H1 (cell line): ENCODE results near the gene MGRN1. TPM values are rescaled to one million over a fixed set of nuclear protein-coding genes. Genes with fewer than 3 reads are reported as not detected.
A peak's percentile ranks its signal among the peaks of the same experiment; 100 is the strongest.

Source experiments
- CTCF ChIA-PET: fragments of 300-600 bp; sonication (Branson Sonifier 250); formaldehyde crosslinking; loops from one replicate; lab custom pipeline; 2021; ENCODE audit not compliant: partially characterized antibody; lab: Charles Lee
- POLR2A ChIA-PET: fragments of 300-600 bp; sonication (Branson Sonifier 250); formaldehyde crosslinking; loops from one replicate; lab custom pipeline; 2021; ENCODE audit warnings: inconsistent platforms; ENCODE audit not compliant: partially characterized antibody; lab: Charles Lee
- DNase-seq, 2 experiments: peaks; one replicate each; pipeline versions ENCODE4 v3.0.0 to v3.0.0-alpha.2; 2010 to 2022; ENCODE audit warnings: low spot score in 2 of 2, low read depth in 1 of 2, mixed read lengths in 1 of 2
- FAIRE-seq: peaks from 2 replicates; lab custom pipeline; 2011; peaks lifted over from hg19 to GRCh38; lab: Jason Lieb, UNC
- H2AFZ ChIP-seq: 2 replicates; pipeline ENCODE4 v1.8.1; 2012; ENCODE audit warnings: low read length, inconsistent platforms
- H2AK5ac ChIP-seq: 2 replicates; pipeline ENCODE4 v1.6.1; 2013; ENCODE audit warnings: low read depth, low read length
- H2BK120ac ChIP-seq: replicated peaks from 2 replicates; pipeline ENCODE3; 2013; ENCODE audit warnings: low read depth, low read length, inconsistent platforms
- H2BK12ac ChIP-seq: 2 replicates; pipeline ENCODE4 v1.6.1; 2013; ENCODE audit warnings: low read depth, low read length
- H2BK15ac ChIP-seq: 2 replicates; pipeline ENCODE4 v1.6.1; 2013; ENCODE audit warnings: low read length
- H2BK20ac ChIP-seq: 2 replicates; pipeline ENCODE4 v1.6.1; 2013; ENCODE audit warnings: low read length
- H2BK5ac ChIP-seq: 2 replicates; pipeline ENCODE4 v1.6.1; 2013; ENCODE audit warnings: low read depth, low read length
- H3K14ac ChIP-seq: 2 replicates; pipeline ENCODE4 v1.6.1; 2013; ENCODE audit warnings: inconsistent platforms; ENCODE audit not compliant: insufficient read length
- H3K18ac ChIP-seq: 2 replicates; pipeline ENCODE4 v1.6.1; 2013; ENCODE audit warnings: low read length; ENCODE audit errors: extremely low read depth
- H3K23ac ChIP-seq: 2 replicates; pipeline ENCODE4 v1.6.1; 2013; ENCODE audit warnings: inconsistent platforms; ENCODE audit not compliant: insufficient read length
- H3K23me2 ChIP-seq: 2 replicates; pipeline ENCODE4 v1.6.1; 2013; ENCODE audit warnings: low read depth, low read length
- H3K27ac ChIP-seq: 2 replicates; pipeline ENCODE4 v1.6.1; 2011; ENCODE audit warnings: low read depth, low read length, inconsistent platforms
- H3K27me3 ChIP-seq, 4 experiments: replicated peaks in 1 of 4; 1 replicate in 1 of 4; 2 replicates in 3 of 4; pipeline versions ENCODE4 v1.6.1 to v1.8.1; 2011 to 2013; ENCODE audit warnings: low read length in 3 of 4, mild to moderate bottlenecking in 3 of 4, inconsistent platforms in 2 of 4, mixed read lengths in 2 of 4, moderate library complexity in 1 of 4; ENCODE audit not compliant: control insufficient read depth in 3 of 4, insufficient read depth in 3 of 4; ENCODE audit errors: extremely low read depth in 1 of 4
- H3K36me3 ChIP-seq, 4 experiments: 2 replicates each; pipeline versions ENCODE4 v1.6.1 to v1.8.1; 2011 to 2013; ENCODE audit warnings: mild to moderate bottlenecking in 4 of 4, low read length in 3 of 4, moderate library complexity in 2 of 4, control low read depth in 1 of 4, inconsistent platforms in 1 of 4; ENCODE audit not compliant: insufficient read depth in 4 of 4, control insufficient read depth in 2 of 4
- H3K4ac ChIP-seq: replicated peaks from 2 replicates; pipeline ENCODE3; 2013; ENCODE audit warnings: low read length, low read depth, mixed read lengths, inconsistent platforms; ENCODE audit not compliant: insufficient read length
- H3K4me1 ChIP-seq, 4 experiments: replicated peaks in 1 of 4; 1 replicate in 1 of 4; 2 replicates in 3 of 4; pipeline versions ENCODE4 v1.6.1 to v1.8.1; 2011 to 2013; ENCODE audit warnings: low read length in 3 of 4, inconsistent platforms in 2 of 4, mixed read lengths in 1 of 4; ENCODE audit not compliant: insufficient read depth in 4 of 4, control insufficient read depth in 3 of 4
- H3K4me2 ChIP-seq, 2 experiments: 2 replicates each; pipeline versions ENCODE4 v1.6.1 to v1.8.1; 2011 to 2013; ENCODE audit warnings: low read depth in 2 of 2, low read length in 2 of 2, control low read depth in 1 of 2, inconsistent platforms in 1 of 2, mild to moderate bottlenecking in 1 of 2; ENCODE audit not compliant: insufficient read depth in 1 of 2
- H3K4me3 ChIP-seq, 4 experiments: fragments of 200-600, 300-600 bp in 1 of 4; sonication (generic), shearing (Covaris generic), sonication (Bioruptor Twin) in 1 of 4; 2 replicates each; pipeline versions ENCODE4 v1.5.1 to v1.8.1; 2011 to 2016; ENCODE audit warnings: low read length in 4 of 4, low read depth in 3 of 4, control low read depth in 2 of 4, inconsistent platforms in 2 of 4, mild to moderate bottlenecking in 2 of 4, mixed read lengths in 1 of 4, moderate library complexity in 1 of 4; ENCODE audit not compliant: insufficient read depth in 2 of 4; ENCODE audit errors: extremely low read depth in 1 of 4
- H3K56ac ChIP-seq: replicated peaks from 2 replicates; pipeline ENCODE3; 2013; ENCODE audit warnings: low read depth, mild to moderate bottlenecking, mixed read lengths, low read length, inconsistent platforms; ENCODE audit not compliant: insufficient read length
- H3K79me1 ChIP-seq: 2 replicates; pipeline ENCODE4 v1.6.1; 2013; ENCODE audit warnings: low read depth, low read length, control low read depth
- H3K79me2 ChIP-seq, 2 experiments: 2 replicates each; pipeline versions ENCODE4 v1.6.1 to v1.8.1; 2012 to 2013; ENCODE audit warnings: low read length in 2 of 2, mild to moderate bottlenecking in 2 of 2, inconsistent platforms in 1 of 2; ENCODE audit not compliant: insufficient read depth in 2 of 2, control insufficient read depth in 1 of 2
- H3K9ac ChIP-seq, 4 experiments: replicated peaks in 1 of 4; 1 replicate in 1 of 4; 2 replicates in 3 of 4; pipeline versions ENCODE4 v1.6.1 to v1.8.1; 2011 to 2013; ENCODE audit warnings: low read depth in 3 of 4, low read length in 3 of 4, control low read depth in 2 of 4, mild to moderate bottlenecking in 2 of 4, moderate library complexity in 2 of 4, inconsistent platforms in 1 of 4; ENCODE audit errors: extremely low read depth in 1 of 4
- H3K9me3 ChIP-seq, 2 experiments: 2 replicates each; pipeline versions ENCODE4 v1.6.1 to v1.8.1; 2012 to 2013; ENCODE audit warnings: mild to moderate bottlenecking in 2 of 2, moderate library complexity in 2 of 2, control low read depth in 1 of 2, inconsistent platforms in 1 of 2, low read depth in 1 of 2, low read length in 1 of 2, mixed read lengths in 1 of 2; ENCODE audit not compliant: insufficient read depth in 2 of 2
- H4K20me1 ChIP-seq, 2 experiments: replicated peaks in 1 of 2; 2 replicates each; pipeline versions ENCODE3 to v1.8.1; 2011 to 2013; ENCODE audit warnings: inconsistent platforms in 2 of 2, low read length in 2 of 2, mild to moderate bottlenecking in 1 of 2; ENCODE audit not compliant: insufficient read depth in 2 of 2, control insufficient read depth in 1 of 2
- H4K5ac ChIP-seq: 2 replicates; pipeline ENCODE4 v1.6.1; 2013; ENCODE audit warnings: low read length, low read depth, mixed read lengths, inconsistent platforms; ENCODE audit not compliant: insufficient read length
- H4K8ac ChIP-seq: 2 replicates; pipeline ENCODE4 v1.8.0; 2013; ENCODE audit warnings: mild to moderate bottlenecking, moderate library complexity, low read length, inconsistent platforms; ENCODE audit not compliant: insufficient read depth; ENCODE audit errors: extremely low read depth
- H4K91ac ChIP-seq: replicated peaks from 2 replicates; pipeline ENCODE3; 2013; ENCODE audit warnings: low read length, mixed read lengths, inconsistent platforms; ENCODE audit not compliant: insufficient read length
- ATF3 ChIP-seq: IDR thresholded peaks from 2 replicates; pipeline ENCODE4 v1.6.1; 2011; ENCODE audit warnings: low read depth, mild to moderate bottlenecking, low read length; ENCODE audit not compliant: insufficient read depth
- HDAC2 ChIP-seq, 2 experiments: fragments of 300-600 bp in 1 of 2; sonication (generic) in 1 of 2; IDR thresholded peaks; 2 replicates each; pipeline ENCODE4 v1.6.1; 2011 to 2012; ENCODE audit warnings: low read depth in 2 of 2, low read length in 2 of 2, mild to moderate bottlenecking in 2 of 2, moderate library complexity in 2 of 2, borderline replicate concordance in 1 of 2, inconsistent platforms in 1 of 2
- MAX ChIP-seq: IDR thresholded peaks from 2 replicates; pipeline ENCODE4 v1.6.1; 2012; ENCODE audit warnings: inconsistent platforms
- RFX5 ChIP-seq: IDR thresholded peaks from 2 replicates; pipeline ENCODE4 v1.6.1; 2011; ENCODE audit warnings: low read depth, low read length, improper control_type of control experiment, borderline replicate concordance
- SIN3A ChIP-seq, 2 experiments: IDR thresholded peaks in 1 of 2; conservative IDR thresholded peaks in 1 of 2; 2 replicates each; pipeline ENCODE4 v1.6.1; 2011 to 2012; ENCODE audit warnings: low read length in 2 of 2, improper control_type of control experiment in 1 of 2, low read depth in 1 of 2, mild to moderate bottlenecking in 1 of 2
- SIX5 ChIP-seq: IDR thresholded peaks from 2 replicates; pipeline ENCODE4 v1.6.1; 2011; ENCODE audit warnings: mild to moderate bottlenecking, low read depth, low read length
- YY1 ChIP-seq: IDR thresholded peaks from 2 replicates; pipeline ENCODE4 v1.6.1; 2011; ENCODE audit warnings: low read depth, mild to moderate bottlenecking, low read length
- WGBS, 2 experiments: shearing (Covaris generic) in 1 of 2; methylation state at CpG; one replicate each; pipeline versions ENCODE4 v1.1.6 to v1.1.7; 2013 to 2015; ENCODE audit warnings: low lambda C conversion rate in 2 of 2, mixed read lengths in 2 of 2, inconsistent platforms in 1 of 2, low coverage in 1 of 2, missing lambda C conversion rate in 1 of 2; ENCODE audit not compliant: insufficient replicate concordance in 2 of 2, insufficient coverage in 1 of 2, insufficient read length in 1 of 2; ENCODE audit errors: extremely low coverage in 1 of 2, missing lambda C conversion rate in 1 of 2; 5-methylcytosine and 5-hydroxymethylcytosine counted together
- polyA plus RNA-seq, 7 experiments: library from polyadenylated mRNA; depleted of rRNA in 3 of 7; stranded (reverse) in 5 of 7; unstranded in 2 of 7; fragments of >200 nt in 5 of 7; fragments of 200-250 nt in 2 of 7; gene quantifications; 1 replicate in 5 of 7; 2 replicates in 1 of 7; 4 replicates in 1 of 7; pipeline versions ENCODE4 v1.2.1 to v1.2.3, GENCODE V29; 2011 to 2013; ENCODE audit warnings: missing spikeins in 2 of 7, mixed read lengths in 2 of 7
- total RNA-seq: library from RNA; stranded (reverse); fragmentation: NEBNext Ultra II Directional; extraction: Animal tissue kit (Norgen Biotek cat#: 25700); gene quantifications from 2 replicates; pipeline ENCODE4 v1.2.1, GENCODE V29; 2021
- TF ChIP-seq, protein P1 (sequence below), 3 experiments: IDR thresholded peaks; 1 replicate in 2 of 3; 2 replicates in 1 of 3; pipeline versions ENCODE4 v1.5.1 to v1.6.1; 2011; ENCODE audit warnings: low read length in 3 of 3, mild to moderate bottlenecking in 3 of 3, inconsistent platforms in 2 of 3, low read depth in 1 of 3, moderate library complexity in 1 of 3; ENCODE audit not compliant: insufficient read depth in 1 of 3; ENCODE audit errors: control extremely low read depth in 1 of 3

MGRN1 gene
- total and polyA plus RNA-seq, 2 of the 8 experiments (the other 6 are each of a cell fraction or from before 2014, with no cell fraction given), result 15.0 to 82.3 TPM

DNA sequence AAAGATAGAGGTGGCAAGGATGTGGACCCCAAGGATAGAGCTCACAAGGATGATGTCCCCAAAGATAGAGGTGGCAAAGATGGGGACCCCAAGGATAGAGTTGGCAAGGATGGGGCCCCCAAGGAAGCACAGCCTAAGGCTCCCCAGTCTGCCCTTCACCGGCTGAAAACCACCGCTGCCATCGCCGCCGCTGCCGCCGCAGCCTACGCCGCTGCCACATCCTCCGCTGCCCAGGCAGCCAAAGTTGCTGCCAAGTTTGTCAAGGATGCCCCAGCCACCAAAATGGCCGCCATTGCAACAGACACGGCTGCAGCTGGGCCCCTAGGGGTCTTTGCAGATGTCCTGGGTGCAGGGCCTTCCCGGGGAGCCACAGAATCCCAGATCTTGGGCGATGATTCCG, 48.6 kb upstream of the MGRN1 start:
- 96% methylated on average over 15 of the region's 15 CpGs; no CpG with 5 or more reads in 1 of the 2 experiments for WGBS, 2 experiments
- no peak overlapping the region for H3K56ac ChIP-seq

More for the DNA sequence above, 48.6 kb upstream of the MGRN1 start:
- Histone ChIP-seq H2AK5ac (0 out of 2 replicates have a peak overlapping the region, but pooled peaks have one; percentile 4), H2BK20ac (no peak overlapping the region), H3K9me3 (no peaks in the 10 kb centered on the region), H2BK15ac (no peak overlapping the region), H3K23me2 (no peaks in the 10 kb centered on the region), H3K14ac (no peak overlapping the region), H3K79me1 (no peaks in the 10 kb centered on the region), H4K8ac (no peak overlapping the region), H3K9ac (no peak overlapping the region), H3K23ac (no peak overlapping the region), H3K18ac (no peak overlapping the region), H2BK120ac (no peak overlapping the region), H3K79me2 (no peaks in the 10 kb centered on the region), H2BK12ac (no peak overlapping the region), H2BK5ac (no peak overlapping the region), H2AFZ (no peak overlapping the region), H4K91ac (no peak overlapping the region), H3K4me1 (peaks cover 5 to 7% (median 6%) of the 10 kb centered on the region in 4 experiments), H3K4me2 (no peak overlapping the region), H3K27me3 (no peaks in the 10 kb centered on the region), H3K27ac (no peak overlapping the region), H3K36me3 (no peaks in the 10 kb centered on the region), H4K5ac (no peak overlapping the region), H3K4ac (no peak overlapping the region), H3K4me3 (no peak overlapping the region)
- CTCF ChIA-PET, result interaction anchor here (1.0 to 8.9 kb wide), 14 partner anchors 10 to 140 kb away, joined by 3 to 143 read pairs (median 8); partner anchors contain the start of genes C16orf96 and CDIP1
- POLR2A ChIA-PET, result interaction anchor here (0.9 to 1.5 kb wide), 4 partner anchors 12 to 76 kb away, joined by 3 to 5 read pairs (median 3); no protein-coding TSS in a partner anchor
- no peak for FAIRE-seq
- no peak for DNase-seq
- TF ChIP-seq SIN3A (conservative IDR thresholded peaks at IDR 0.05 in 1 of 2, IDR thresholded peaks at IDR 0.05 in 1 of 2; ENCODE audit: low read depth in 1 of 2, low read length in 2 of 2) (no peak), SIX5 (no peak), MAX (no peak), ATF3 (no peak), RFX5 (no peak), HDAC2 (IDR thresholded peaks at IDR 0.05; ENCODE audit: borderline replicate concordance in 1 of 2, low read depth in 2 of 2, low read length in 2 of 2) (no peak), YY1 (0 out of 2 replicates have a peak, but pooled peaks have one; percentile 29)
- TF ChIP-seq, protein P1, sequence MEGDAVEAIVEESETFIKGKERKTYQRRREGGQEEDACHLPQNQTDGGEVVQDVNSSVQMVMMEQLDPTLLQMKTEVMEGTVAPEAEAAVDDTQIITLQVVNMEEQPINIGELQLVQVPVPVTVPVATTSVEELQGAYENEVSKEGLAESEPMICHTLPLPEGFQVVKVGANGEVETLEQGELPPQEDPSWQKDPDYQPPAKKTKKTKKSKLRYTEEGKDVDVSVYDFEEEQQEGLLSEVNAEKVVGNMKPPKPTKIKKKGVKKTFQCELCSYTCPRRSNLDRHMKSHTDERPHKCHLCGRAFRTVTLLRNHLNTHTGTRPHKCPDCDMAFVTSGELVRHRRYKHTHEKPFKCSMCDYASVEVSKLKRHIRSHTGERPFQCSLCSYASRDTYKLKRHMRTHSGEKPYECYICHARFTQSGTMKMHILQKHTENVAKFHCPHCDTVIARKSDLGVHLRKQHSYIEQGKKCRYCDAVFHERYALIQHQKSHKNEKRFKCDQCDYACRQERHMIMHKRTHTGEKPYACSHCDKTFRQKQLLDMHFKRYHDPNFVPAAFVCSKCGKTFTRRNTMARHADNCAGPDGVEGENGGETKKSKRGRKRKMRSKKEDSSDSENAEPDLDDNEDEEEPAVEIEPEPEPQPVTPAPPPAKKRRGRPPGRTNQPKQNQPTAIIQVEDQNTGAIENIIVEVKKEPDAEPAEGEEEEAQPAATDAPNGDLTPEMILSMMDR (IDR thresholded peaks at IDR 0.05; ENCODE audit: control extremely low read depth in 1 of 3, insufficient read depth in 1 of 3, low read depth in 1 of 3, low read length in 3 of 3), result no peak
- TF ChIP-seq, all 59 proteins: peak for 1
- no peaks in the 10 kb centered on the region for H4K20me1 ChIP-seq
